Sigmoid colon (tissue), 7 donors: ENCODE measurements around the gene PIANP. TPM values are rescaled to one million over a fixed set of nuclear protein-coding genes. Genes with fewer than 3 reads are reported as not detected.

Experiments
- DNase-seq: peaks from one replicate; pipeline ENCODE4 v3.0.0-alpha.2; 2019
- H3K27ac ChIP-seq, 4 donors: fragments of 200-600 bp; sonication (generic); one replicate each; pipeline ENCODE4 v1.5.1; 2016 to 2019; ENCODE audit warnings: mild to moderate bottlenecking in 1 of 4
- H3K27me3 ChIP-seq, 3 donors: fragments of 200-600 bp; sonication (generic); one replicate each; pipeline ENCODE4 v1.5.1; 2019; ENCODE audit warnings: mild to moderate bottlenecking in 1 of 3
- H3K36me3 ChIP-seq, 4 donors: fragments of 200-600 bp; sonication (generic); one replicate each; pipeline ENCODE4 v1.5.1; 2016 to 2019
- H3K4me1 ChIP-seq, 4 donors: fragments of 200-600 bp; sonication (generic); one replicate each; pipeline ENCODE4 v1.5.1; 2017 to 2019
- H3K4me3 ChIP-seq, 4 donors: fragments of 200-600 bp; sonication (generic); one replicate each; pipeline ENCODE4 v1.5.1; 2017 to 2019; ENCODE audit warnings: mild to moderate bottlenecking in 2 of 4, moderate library complexity in 1 of 4
- H3K9me3 ChIP-seq, 4 donors: fragments of 200-600 bp in 3 of 4; sonication (generic) in 3 of 4; one replicate each; pipeline versions ENCODE4 v1.5.1 to v1.6.1; 2013 to 2019
- EP300 ChIP-seq, 4 donors: sonication (generic); formaldehyde crosslinking; IDR thresholded peaks; one replicate each; pipeline ENCODE4 v1.6.1; 2017; ENCODE audit warnings: antibody characterized with exemption in 4 of 4
- POLR2A ChIP-seq, 2 donors: fragments of 450-650 bp; IDR thresholded peaks; one replicate each; pipeline ENCODE4 v1.6.1; 2016; ENCODE audit warnings: antibody characterized with exemption in 2 of 2, mild to moderate bottlenecking in 2 of 2, moderate library complexity in 2 of 2
- POLR2AphosphoS5 ChIP-seq, 4 donors: sonication (generic); formaldehyde crosslinking; IDR thresholded peaks; one replicate each; pipeline ENCODE4 v1.6.1; 2017; ENCODE audit warnings: antibody characterized with exemption in 4 of 4
- WGBS, 2 donors: extraction: QIAGEN DNeasy Blood & Tissue Kit; methylation state at CpG; one replicate each; pipeline ENCODE4 v1.1.7; 2013; 5-methylcytosine and 5-hydroxymethylcytosine counted together
- intact Hi-C: fragments of 100-400 bp; cut with DNase I; formaldehyde crosslinking; loops from one replicate; pipeline ENCODE4 v1.15.1; 2023
- polyA plus RNA-seq, 3 donors: library from polyadenylated mRNA; stranded (reverse); fragments of 200-250 nt; gene quantifications; one replicate each; pipeline ENCODE4 v1.2.3, GENCODE V29; 2013
- small RNA-seq, 3 donors: library from RNA; depleted of rRNA; stranded (forward); fragments of <200 nt; gene quantifications; one replicate each; pipeline ENCODE3, GENCODE V24; 2016
- total RNA-seq, 4 donors: library from RNA; depleted of rRNA; stranded (reverse); fragments of >200 nt; gene quantifications; one replicate each; pipeline ENCODE4 v1.1.0, GENCODE V29; 2016
- TF ChIP-seq, protein P1 (sequence below), 4 experiments: fragments of 450-650 bp in 3 of 4; fragments of 200-600 bp in 1 of 4; IDR thresholded peaks; one replicate each; pipeline ENCODE4 v1.5.1; 2016 to 2019; ENCODE audit warnings: antibody characterized with exemption in 4 of 4, mild to moderate bottlenecking in 3 of 4, moderate library complexity in 2 of 4
- donor health status: healthy with polysubstance abuse.
- donor health status: Bipolar disorder and iron deficiency.
- donor health status: healthy.

The PIANP gene
- total and polyA plus RNA-seq, 7 donors, result 0.27 to 2.0 (median 0.49) TPM

DNA sequence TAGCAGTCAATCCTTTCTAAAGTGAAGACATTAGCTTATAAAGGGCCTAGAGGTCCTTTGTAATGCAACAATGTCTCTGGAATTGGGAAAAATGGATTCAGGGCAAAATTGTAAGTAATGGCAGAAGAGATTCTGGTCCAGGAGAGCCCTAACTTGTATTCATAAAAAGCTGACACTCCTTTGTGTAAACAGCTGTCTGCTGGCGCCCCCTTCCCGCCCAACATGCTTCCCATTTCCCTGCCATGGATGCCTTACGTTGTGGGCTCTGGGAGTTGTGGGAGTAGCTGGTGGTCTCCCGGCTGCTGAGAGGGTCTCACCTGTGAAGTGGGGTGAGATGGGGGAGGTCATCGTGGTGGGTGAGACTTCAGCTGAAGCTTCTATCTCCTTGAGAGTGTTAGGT is 55.7 kb downstream of the PIANP start:
- H3K27ac ChIP-seq, result peak overlapping the region in 1 of 4 donors; percentile 28
- WGBS, 2 donors, result 8 to 49% methylated on average over 5 of the region's 5 CpGs
- H3K4me3 ChIP-seq, result no peak overlapping the region
- intact Hi-C loops, result no loop called here
- no peaks in the 10 kb centered on the region for H3K9me3 ChIP-seq
- H3K4me1 ChIP-seq, result peaks cover 0 to 14% (median 3%) of the 10 kb centered on the region in 4 donors
- H3K36me3 ChIP-seq, result peaks cover 0 to 10% (median under 1%) of the 10 kb centered on the region in 4 donors
- no peaks in the 10 kb centered on the region for H3K27me3 ChIP-seq
- no peak for DNase-seq
- TF ChIP-seq EP300 (IDR thresholded peaks at IDR 0.05) (no peak), POLR2AphosphoS5 (IDR thresholded peaks at IDR 0.05) (no peak), POLR2A (IDR thresholded peaks at IDR 0.05) (no peak)
- TF ChIP-seq, protein P1, sequence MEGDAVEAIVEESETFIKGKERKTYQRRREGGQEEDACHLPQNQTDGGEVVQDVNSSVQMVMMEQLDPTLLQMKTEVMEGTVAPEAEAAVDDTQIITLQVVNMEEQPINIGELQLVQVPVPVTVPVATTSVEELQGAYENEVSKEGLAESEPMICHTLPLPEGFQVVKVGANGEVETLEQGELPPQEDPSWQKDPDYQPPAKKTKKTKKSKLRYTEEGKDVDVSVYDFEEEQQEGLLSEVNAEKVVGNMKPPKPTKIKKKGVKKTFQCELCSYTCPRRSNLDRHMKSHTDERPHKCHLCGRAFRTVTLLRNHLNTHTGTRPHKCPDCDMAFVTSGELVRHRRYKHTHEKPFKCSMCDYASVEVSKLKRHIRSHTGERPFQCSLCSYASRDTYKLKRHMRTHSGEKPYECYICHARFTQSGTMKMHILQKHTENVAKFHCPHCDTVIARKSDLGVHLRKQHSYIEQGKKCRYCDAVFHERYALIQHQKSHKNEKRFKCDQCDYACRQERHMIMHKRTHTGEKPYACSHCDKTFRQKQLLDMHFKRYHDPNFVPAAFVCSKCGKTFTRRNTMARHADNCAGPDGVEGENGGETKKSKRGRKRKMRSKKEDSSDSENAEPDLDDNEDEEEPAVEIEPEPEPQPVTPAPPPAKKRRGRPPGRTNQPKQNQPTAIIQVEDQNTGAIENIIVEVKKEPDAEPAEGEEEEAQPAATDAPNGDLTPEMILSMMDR (IDR thresholded peaks at IDR 0.05), result peak in 1 of 4 experiments; percentile 17

DNA sequence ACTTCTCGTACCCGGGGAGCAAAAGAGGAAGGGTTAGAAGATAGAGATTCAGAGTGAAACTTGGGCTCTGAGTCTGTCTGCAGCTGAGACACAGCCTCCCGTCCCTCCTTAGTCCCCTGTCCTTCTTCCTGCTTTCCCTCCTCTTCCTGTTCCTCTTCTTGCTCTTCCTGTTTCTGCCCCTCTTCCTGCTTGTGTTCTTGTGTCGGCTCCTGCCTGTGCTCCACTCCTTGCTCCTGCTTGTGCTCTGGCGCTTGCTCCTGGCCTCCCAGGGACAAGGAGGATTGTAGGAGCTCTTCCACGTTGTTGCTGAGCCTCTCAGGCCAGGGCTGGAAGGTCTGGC is 56.4 kb downstream of the PIANP start:
- 52 to 84% methylated on average over 6 of the region's 6 CpGs for WGBS, 2 donors
- Histone ChIP-seq H3K27me3 (no peaks in the 10 kb centered on the region), H3K27ac (peak overlapping the region in 1 of 4 donors; percentile 28), H3K9me3 (no peaks in the 10 kb centered on the region), H3K36me3 (peaks cover 0 to 4% (median 0%) of the 10 kb centered on the region in 4 donors), H3K4me1 (peaks cover 0 to 14% (median 3%) of the 10 kb centered on the region in 4 donors), H3K4me3 (no peak overlapping the region)
- DNase-seq, result no peak
- peak in 1 of 4 donors; percentile 18 for TF ChIP-seq POLR2AphosphoS5 (IDR thresholded peaks at IDR 0.05)
- no peak for TF ChIP-seq EP300 (IDR thresholded peaks at IDR 0.05)
- intact Hi-C loops, result no loop called here

Small RNA genes within 50 kb of the gene (small RNA-seq; reads per million reads assigned to genes)
- gene RNU6-781P, result 0 reads per million in 3 donors

Other genes with a start within 250 kb of the PIANP start
- 10 to 100 TPM; 20.2 to 27.5 (median 26.9) TPM for gene TAPBPL, start 248.8 kb downstream of the PIANP start, total RNA-seq
- gene TAPBPL, start 248.8 kb downstream of the PIANP start, polyA plus RNA-seq, result 10 to 100 TPM; 14.4 to 36.0 (median 17.1) TPM
- 10 to 100 TPM; 11.5 to 44.0 (median 17.2) TPM for gene VAMP1, start 230.1 kb downstream of the PIANP start, total RNA-seq
- 10 to 100 TPM in 1 of 3 donors, 1 to 10 TPM in 2; 2.3 to 12.8 (median 3.0) TPM for gene VAMP1, start 230.1 kb downstream of the PIANP start, polyA plus RNA-seq
- 100 to 1,000 TPM in 2 of 4 donors, 10 to 100 TPM in 2; 52.9 to 113 (median 92.1) TPM for gene MRPL51, start 207.6 kb downstream of the PIANP start, total RNA-seq
- gene MRPL51, start 207.6 kb downstream of the PIANP start, polyA plus RNA-seq, result 100 to 1,000 TPM; 119 to 142 (median 135) TPM
- 10 to 100 TPM; 11.8 to 89.5 (median 12.6) TPM for gene NCAPD2, start 206.7 kb downstream of the PIANP start, total RNA-seq
- 10 to 100 TPM in 2 of 3 donors, 1 to 10 TPM in 1; 9.0 to 35.8 (median 13.6) TPM for gene NCAPD2, start 206.7 kb downstream of the PIANP start, polyA plus RNA-seq
- 1,000 to 10,000 TPM; 1,653 to 2,501 (median 2,098) TPM for gene GAPDH, start 166.3 kb downstream of the PIANP start, total RNA-seq
- 1,000 to 10,000 TPM; 2,564 to 3,219 (median 3,101) TPM for gene GAPDH, start 166.3 kb downstream of the PIANP start, polyA plus RNA-seq
- 10 to 100 TPM; 15.3 to 34.3 (median 22.7) TPM for gene IFFO1, start 144.8 kb downstream of the PIANP start, total RNA-seq
- gene IFFO1, start 144.8 kb downstream of the PIANP start, polyA plus RNA-seq, result 10 to 100 TPM in 1 of 3 donors, 1 to 10 TPM in 2; 1.8 to 14.0 (median 4.2) TPM
- gene NOP2, start 132.5 kb downstream of the PIANP start, total RNA-seq, result 10 to 100 TPM in 3 of 4 donors, 1 to 10 TPM in 1; 6.1 to 30.1 (median 23.2) TPM
- gene NOP2, start 132.5 kb downstream of the PIANP start, polyA plus RNA-seq, result 10 to 100 TPM in 1 of 3 donors, 1 to 10 TPM in 2; 6.2 to 39.2 (median 7.8) TPM
- 100 to 1,000 TPM; 204 to 254 (median 217) TPM for gene CHD4, start 93.4 kb downstream of the PIANP start, total RNA-seq
- 100 to 1,000 TPM in 1 of 3 donors, 10 to 100 TPM in 2; 49.2 to 113 (median 53.6) TPM for gene CHD4, start 93.4 kb downstream of the PIANP start, polyA plus RNA-seq
- gene LPAR5, start 64.9 kb downstream of the PIANP start, total RNA-seq, result 1 to 10 TPM in 2 of 4 donors, under 1 TPM in 2; 0.27 to 1.5 (median 0.67) TPM
- 10 to 100 TPM in 1 of 3 donors, 1 to 10 TPM in 2; 4.2 to 16.5 (median 6.0) TPM for gene LPAR5, start 64.9 kb downstream of the PIANP start, polyA plus RNA-seq
- 1 to 10 TPM; 1.2 to 3.9 (median 1.6) TPM for gene ACRBP, start 53.4 kb downstream of the PIANP start, total RNA-seq
- 1 to 10 TPM in 2 of 3 donors, not detected in 1; 2.3 to 3.1 TPM for gene ACRBP, start 53.4 kb downstream of the PIANP start, polyA plus RNA-seq
- gene ING4, start 37.7 kb downstream of the PIANP start, total RNA-seq, result 10 to 100 TPM; 52.8 to 85.9 (median 63.4) TPM
- gene ING4, start 37.7 kb downstream of the PIANP start, polyA plus RNA-seq, result 10 to 100 TPM; 37.8 to 59.5 (median 42.5) TPM
- gene ZNF384, start 11.4 kb downstream of the PIANP start, total RNA-seq, result 10 to 100 TPM; 24.0 to 32.6 (median 28.7) TPM
- 10 to 100 TPM; 22.7 to 40.3 (median 30.0) TPM for gene ZNF384, start 11.4 kb downstream of the PIANP start, polyA plus RNA-seq
- 10 to 100 TPM; 51.3 to 69.3 (median 60.1) TPM for gene COPS7A, start 23.2 kb upstream of the PIANP start, total RNA-seq
- 10 to 100 TPM; 48.6 to 52.5 (median 52.3) TPM for gene COPS7A, start 23.2 kb upstream of the PIANP start, polyA plus RNA-seq
- gene MLF2, start 52.3 kb upstream of the PIANP start, total RNA-seq, result 100 to 1,000 TPM; 148 to 163 (median 159) TPM
- 100 to 1,000 TPM; 157 to 220 (median 178) TPM for gene MLF2, start 52.3 kb upstream of the PIANP start, polyA plus RNA-seq
- gene PTMS, start 65.5 kb upstream of the PIANP start, total RNA-seq, result 100 to 1,000 TPM; 196 to 392 (median 255) TPM
- gene PTMS, start 65.5 kb upstream of the PIANP start, polyA plus RNA-seq, result 100 to 1,000 TPM in 2 of 3 donors, 10 to 100 TPM in 1; 93.2 to 198 (median 174) TPM
- gene LAG3, start 71.7 kb upstream of the PIANP start, total RNA-seq, result 1 to 10 TPM; 1.4 to 6.9 (median 3.0) TPM
- gene LAG3, start 71.7 kb upstream of the PIANP start, polyA plus RNA-seq, result 1 to 10 TPM in 2 of 3 donors, under 1 TPM in 1; 0.60 to 4.2 (median 1.4) TPM
- gene CD4, start 88.7 kb upstream of the PIANP start, total RNA-seq, result 10 to 100 TPM in 3 of 4 donors, 1 to 10 TPM in 1; 2.5 to 12.8 (median 11.5) TPM
- gene CD4, start 88.7 kb upstream of the PIANP start, polyA plus RNA-seq, result 10 to 100 TPM in 2 of 3 donors, 1 to 10 TPM in 1; 4.8 to 29.7 (median 26.6) TPM
- gene GPR162, start 121.0 kb upstream of the PIANP start, total RNA-seq, result 10 to 100 TPM in 2 of 4 donors, 1 to 10 TPM in 2; 6.4 to 16.1 (median 10.2) TPM
- 1 to 10 TPM; 1.2 to 7.6 (median 1.8) TPM for gene GPR162, start 121.0 kb upstream of the PIANP start, polyA plus RNA-seq
- 10 to 100 TPM; 16.4 to 69.8 (median 20.5) TPM for gene P3H3, start 127.6 kb upstream of the PIANP start, total RNA-seq
- gene P3H3, start 127.6 kb upstream of the PIANP start, polyA plus RNA-seq, result 1 to 10 TPM in 2 of 3 donors, under 1 TPM in 1; 0.60 to 6.0 (median 1.2) TPM
- gene GNB3, start 140.1 kb upstream of the PIANP start, total RNA-seq, result 1 to 10 TPM in 3 of 4 donors, under 1 TPM in 1; 0.36 to 8.9 (median 2.2) TPM
- gene GNB3, start 140.1 kb upstream of the PIANP start, polyA plus RNA-seq, result 1 to 10 TPM in 2 of 3 donors, under 1 TPM in 1; 0.46 to 1.2 (median 1.1) TPM
- gene CDCA3, start 150.5 kb upstream of the PIANP start, total RNA-seq, result 1 to 10 TPM in 1 of 4 donors, under 1 TPM in 3; 0.33 to 2.8 (median 0.45) TPM
- gene CDCA3, start 150.5 kb upstream of the PIANP start, polyA plus RNA-seq, result 10 to 100 TPM in 1 of 3 donors, 1 to 10 TPM in 2; 4.8 to 31.2 (median 8.6) TPM
- 10 to 100 TPM; 37.1 to 44.7 (median 41.5) TPM for gene USP5, start 151.3 kb upstream of the PIANP start, total RNA-seq
- 10 to 100 TPM; 25.4 to 51.5 (median 26.4) TPM for gene USP5, start 151.3 kb upstream of the PIANP start, polyA plus RNA-seq
- 100 to 1,000 TPM; 194 to 345 (median 299) TPM for gene TPI1, start 166.7 kb upstream of the PIANP start, total RNA-seq
- 100 to 1,000 TPM; 808 to 994 (median 968) TPM for gene TPI1, start 166.7 kb upstream of the PIANP start, polyA plus RNA-seq
- 10 to 100 TPM in 1 of 4 donors, 1 to 10 TPM in 3; 4.6 to 10.5 (median 8.2) TPM for gene SPSB2, start 172.5 kb upstream of the PIANP start, total RNA-seq
- 10 to 100 TPM; 13.4 to 17.4 (median 13.5) TPM for gene SPSB2, start 172.5 kb upstream of the PIANP start, polyA plus RNA-seq
- gene LRRC23, start 204.0 kb upstream of the PIANP start, total RNA-seq, result 10 to 100 TPM; 12.2 to 21.0 (median 13.5) TPM
- 10 to 100 TPM in 1 of 3 donors, 1 to 10 TPM in 2; 5.3 to 11.4 (median 5.5) TPM for gene LRRC23, start 204.0 kb upstream of the PIANP start, polyA plus RNA-seq
- 10 to 100 TPM; 26.3 to 37.5 (median 35.0) TPM for gene ENO2, start 213.8 kb upstream of the PIANP start, total RNA-seq
- 10 to 100 TPM in 1 of 3 donors, 1 to 10 TPM in 2; 1.8 to 15.6 (median 3.0) TPM for gene ENO2, start 213.8 kb upstream of the PIANP start, polyA plus RNA-seq
- 100 to 1,000 TPM in 1 of 4 donors, 10 to 100 TPM in 3; 46.4 to 138 (median 60.3) TPM for gene ATN1, start 227.1 kb upstream of the PIANP start, total RNA-seq
- gene ATN1, start 227.1 kb upstream of the PIANP start, polyA plus RNA-seq, result 10 to 100 TPM; 30.1 to 78.8 (median 33.0) TPM
- not detected for gene RNU7-1, start 243.0 kb upstream of the PIANP start, total RNA-seq
- not detected for gene RNU7-1, start 243.0 kb upstream of the PIANP start, polyA plus RNA-seq
- 100 to 1,000 TPM; 465 to 697 (median 652) TPM for gene C12orf57, start 243.2 kb upstream of the PIANP start, total RNA-seq
- 100 to 1,000 TPM; 305 to 810 (median 418) TPM for gene C12orf57, start 243.2 kb upstream of the PIANP start, polyA plus RNA-seq